Gastroesophageal sphincter (tissue), 3 donors: ENCODE results near the gene ARHGEF7.

Experiments
- CTCF ChIP-seq, 4 experiments: fragments of 200-600 bp in 2 of 4; fragments of 450-650 bp in 2 of 4; sonication (generic) in 1 of 4; IDR thresholded peaks; one replicate each; pipeline ENCODE4 v1.5.1; 2017 to 2019; ENCODE audit warnings: antibody characterized with exemption in 4 of 4, mild to moderate bottlenecking in 2 of 4, moderate library complexity in 2 of 4
- POLR2AphosphoS5 ChIP-seq: sonication (generic); formaldehyde crosslinking; IDR thresholded peaks from one replicate; pipeline ENCODE4 v1.6.1; 2017; ENCODE audit warnings: antibody characterized with exemption

DNA sequence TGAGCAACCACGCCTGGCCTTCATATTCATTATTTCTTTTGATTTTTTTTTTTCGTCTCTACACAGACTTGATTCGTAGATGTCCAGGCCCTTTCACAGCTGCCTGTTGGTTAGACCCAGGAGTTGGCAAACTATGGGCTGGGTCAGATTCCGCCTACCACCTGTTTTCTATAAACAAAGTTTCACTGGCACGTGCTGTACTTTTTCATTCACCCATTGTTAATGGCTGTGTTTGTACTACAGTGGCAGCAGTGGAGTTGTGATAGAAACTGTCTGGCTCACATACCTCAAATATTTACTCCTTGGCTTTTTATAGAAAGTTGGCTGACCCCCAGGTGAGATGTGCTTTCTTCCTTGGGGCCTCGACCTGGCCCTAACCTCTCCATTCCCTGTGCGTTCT, 132.4 kb downstream of the ARHGEF7 start:
- TF ChIP-seq CTCF (IDR thresholded peaks at IDR 0.05) = no peak
- TF ChIP-seq POLR2AphosphoS5 = no peak
